Parathyroid adenoma (tissue), 2 donors: Measurements from ENCODE around the gene RELB.

ENCODE experiments used
- H2AFZ ChIP-seq: fragments of 300-600 bp; sonication (generic); one replicate; pipeline ENCODE4 v1.7.0; 2017; ENCODE audit warnings: antibody characterized with exemption, mild to moderate bottlenecking
- H3K27ac ChIP-seq: fragments of 300-600 bp; sonication (generic); one replicate; pipeline ENCODE4 v1.7.0; 2017
- H3K27me3 ChIP-seq: fragments of 300-600 bp; sonication (generic); one replicate; pipeline ENCODE4 v1.7.0; 2017; ENCODE audit warnings: low read length; ENCODE audit not compliant: control insufficient read depth, insufficient read depth
- H3K36me3 ChIP-seq: fragments of 300-600 bp; sonication (generic); one replicate; pipeline ENCODE4 v1.7.0; 2017; ENCODE audit warnings: low read length; ENCODE audit not compliant: control insufficient read depth, insufficient read depth
- H3K4me1 ChIP-seq: fragments of 300-600 bp; sonication (generic); one replicate; pipeline ENCODE4 v1.7.0; 2017; ENCODE audit warnings: control low read depth
- H3K4me2 ChIP-seq: fragments of 300-600 bp; sonication (generic); one replicate; pipeline ENCODE4 v1.7.0; 2017; ENCODE audit warnings: low read length
- H3K4me3 ChIP-seq: fragments of 300-600 bp; sonication (generic); one replicate; pipeline ENCODE4 v1.7.0; 2017; ENCODE audit warnings: low read depth, low read length
- H3K79me2 ChIP-seq: fragments of 300-600 bp; sonication (generic); one replicate; pipeline ENCODE4 v1.7.0; 2017; ENCODE audit warnings: control low read depth
- H3K9ac ChIP-seq: fragments of 300-600 bp; sonication (generic); one replicate; pipeline ENCODE4 v1.7.0; 2017; ENCODE audit warnings: mild to moderate bottlenecking
- H3K9me3 ChIP-seq: fragments of 300-600 bp; sonication (generic); one replicate; pipeline ENCODE4 v1.7.0; 2017; ENCODE audit warnings: low read length; ENCODE audit not compliant: control insufficient read depth
- CTCF ChIP-seq: fragments of 300-600 bp; sonication (generic); IDR thresholded peaks from one replicate; pipeline ENCODE4 v1.7.0; 2017; ENCODE audit warnings: antibody characterized with exemption, mild to moderate bottlenecking
- donor health status: primary hyperparathyroidism.

Gene RELB

DNA sequence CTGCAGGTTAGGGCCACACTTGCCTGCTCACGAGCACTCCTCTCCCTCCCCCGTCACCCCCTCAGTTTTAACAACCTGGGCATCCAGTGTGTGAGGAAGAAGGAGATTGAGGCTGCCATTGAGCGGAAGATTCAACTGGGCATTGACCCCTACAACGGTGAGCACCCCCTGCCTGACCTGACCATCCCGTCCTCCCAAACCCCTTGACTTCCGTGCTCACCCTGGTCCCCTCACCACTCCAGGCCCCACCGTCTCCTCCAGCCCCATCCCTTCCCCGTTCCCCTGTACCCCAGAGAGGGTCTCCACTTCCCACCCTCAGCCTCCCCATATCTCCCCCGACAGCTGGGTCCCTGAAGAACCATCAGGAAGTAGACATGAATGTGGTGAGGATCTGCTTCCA, 24.0 kb downstream of the RELB start:
- no peak for TF ChIP-seq CTCF
- H3K4me1 ChIP-seq: no peaks in the 10 kb centered on the region
- no peak overlapping the region for H2AFZ ChIP-seq
- H3K4me3 ChIP-seq: no peak overlapping the region
- no peaks in the 10 kb centered on the region for H3K9me3 ChIP-seq
- no peak overlapping the region for H3K4me2 ChIP-seq
- H3K27ac ChIP-seq: no peak overlapping the region
- no peaks in the 10 kb centered on the region for H3K27me3 ChIP-seq
- no peaks in the 10 kb centered on the region for H3K36me3 ChIP-seq
- no peak overlapping the region for H3K9ac ChIP-seq
- no peaks in the 10 kb centered on the region for H3K79me2 ChIP-seq

DNA sequence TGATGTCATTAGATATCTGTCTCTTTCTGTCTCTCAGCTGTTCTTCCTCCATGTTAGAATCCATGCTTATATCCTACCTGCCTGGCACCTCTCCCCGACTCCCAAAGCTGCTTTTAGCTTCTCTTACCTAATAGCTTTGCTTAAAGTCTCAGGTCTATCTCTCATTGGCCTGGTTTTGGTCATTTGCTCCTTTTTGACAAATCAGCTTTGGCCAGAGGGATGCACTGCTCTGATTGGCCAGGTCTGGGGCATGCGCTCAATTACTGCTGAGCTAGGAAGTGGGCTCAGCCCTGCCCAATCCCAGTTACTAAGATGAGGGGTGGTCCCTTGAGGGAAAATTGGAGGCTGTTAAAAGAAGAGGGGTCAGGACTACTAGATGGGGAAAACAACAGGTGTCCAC, 26.1 kb downstream of the RELB start:
- H3K9me3 ChIP-seq: no peaks in the 10 kb centered on the region
- H3K27ac ChIP-seq: no peak overlapping the region
- H3K4me2 ChIP-seq: no peak overlapping the region
- H3K36me3 ChIP-seq: no peaks in the 10 kb centered on the region
- H3K27me3 ChIP-seq: no peaks in the 10 kb centered on the region
- no peaks in the 10 kb centered on the region for H3K79me2 ChIP-seq
- no peak overlapping the region for H2AFZ ChIP-seq
- no peaks in the 10 kb centered on the region for H3K4me1 ChIP-seq
- no peak for TF ChIP-seq CTCF
- no peak overlapping the region for H3K4me3 ChIP-seq
- H3K9ac ChIP-seq: no peak overlapping the region

- no peak for TF ChIP-seq CTCF
- H3K4me3 ChIP-seq: no peak overlapping the region
- no peak overlapping the region for H3K9ac ChIP-seq
- no peak overlapping the region for H2AFZ ChIP-seq
- no peaks in the 10 kb centered on the region for H3K27me3 ChIP-seq
- no peaks in the 10 kb centered on the region for H3K9me3 ChIP-seq
- no peak overlapping the region for H3K4me2 ChIP-seq
- H3K4me1 ChIP-seq: no peaks in the 10 kb centered on the region
- no peak overlapping the region for H3K27ac ChIP-seq
- no peaks in the 10 kb centered on the region for H3K36me3 ChIP-seq
- no peaks in the 10 kb centered on the region for H3K79me2 ChIP-seq
These were observed 29.6 kb downstream of the RELB start for GRCh38 chr19:45030825-45031224.

DNA sequence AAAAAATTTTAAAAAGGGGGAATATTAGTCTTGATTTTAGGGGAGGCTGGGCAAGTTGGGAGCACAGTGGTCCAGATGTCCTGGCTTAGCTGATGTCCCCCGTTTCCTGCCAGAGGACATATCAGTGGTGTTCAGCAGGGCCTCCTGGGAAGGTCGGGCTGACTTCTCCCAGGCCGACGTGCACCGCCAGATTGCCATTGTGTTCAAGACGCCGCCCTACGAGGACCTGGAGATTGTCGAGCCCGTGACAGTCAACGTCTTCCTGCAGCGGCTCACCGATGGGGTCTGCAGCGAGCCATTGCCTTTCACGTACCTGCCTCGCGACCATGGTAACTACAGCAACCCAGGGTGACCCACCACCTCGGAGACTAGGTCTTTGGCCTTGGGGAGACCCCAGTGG, 31.2 kb downstream of the RELB start:
- H3K27ac ChIP-seq: no peak overlapping the region
- no peak overlapping the region for H3K4me3 ChIP-seq
- no peak for TF ChIP-seq CTCF
- no peak overlapping the region for H3K4me2 ChIP-seq
- H2AFZ ChIP-seq: no peak overlapping the region
- H3K36me3 ChIP-seq: no peaks in the 10 kb centered on the region
- no peak overlapping the region for H3K9ac ChIP-seq
- H3K27me3 ChIP-seq: no peaks in the 10 kb centered on the region
- no peaks in the 10 kb centered on the region for H3K79me2 ChIP-seq
- H3K9me3 ChIP-seq: no peaks in the 10 kb centered on the region
- H3K4me1 ChIP-seq: no peaks in the 10 kb centered on the region

DNA sequence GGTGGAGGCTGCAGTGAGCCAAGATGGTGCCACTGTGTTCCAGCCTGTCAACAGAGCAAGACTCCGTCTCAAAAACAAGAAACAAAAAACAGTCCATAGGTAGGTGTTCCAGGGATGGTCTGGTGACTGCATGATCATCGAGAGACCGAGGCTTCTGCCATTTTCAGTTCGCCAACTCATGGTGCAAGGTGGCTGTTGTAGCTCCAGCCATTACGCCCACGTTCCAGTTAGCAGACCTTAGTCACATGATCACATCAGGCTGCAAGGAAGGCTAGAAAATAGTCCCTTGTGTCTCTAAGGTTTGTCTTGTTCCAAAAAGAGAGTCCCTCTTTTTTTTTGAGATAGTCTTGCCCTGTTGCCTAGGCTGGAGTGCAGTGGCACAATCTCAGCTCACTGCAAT, 34.5 kb downstream of the RELB start:
- peaks cover 10% of the 10 kb centered on the region for H3K4me1 ChIP-seq
- no peak overlapping the region for H2AFZ ChIP-seq
- no peak overlapping the region for H3K4me2 ChIP-seq
- H3K4me3 ChIP-seq: no peak overlapping the region
- no peaks in the 10 kb centered on the region for H3K9me3 ChIP-seq
- no peak for TF ChIP-seq CTCF
- no peaks in the 10 kb centered on the region for H3K36me3 ChIP-seq
- H3K9ac ChIP-seq: no peak overlapping the region
- H3K79me2 ChIP-seq: peaks cover 17% of the 10 kb centered on the region
- no peaks in the 10 kb centered on the region for H3K27me3 ChIP-seq
- H3K27ac ChIP-seq: no peak overlapping the region
